Activated CD8-positive, alpha-beta memory T cell treated with anti-CD3 and anti-CD28 coated beads for 36 hours (primary cell): ENCODE data around the gene PRTFDC1. TPM values are rescaled to one million over a fixed set of nuclear protein-coding genes. Genes with fewer than 3 reads are reported as not detected.
"Not testable (repeated sequence)": the region's sequence is repeated elsewhere in the genome, so short reads cannot be mapped to it uniquely, and the experiment has no call there.

Experiments used
- CTCF ChIA-PET: fragments of 350-600 bp; sonication (Branson Sonifier 250); formaldehyde crosslinking; loops from one replicate; lab custom pipeline; 2021; ENCODE audit warnings: antibody characterized with exemption; lab: Charles Lee
- POLR2A ChIA-PET: fragments of 350-600 bp; sonication (Branson Sonifier 250); formaldehyde crosslinking; loops from one replicate; lab custom pipeline; 2021; ENCODE audit warnings: antibody characterized with exemption; lab: Charles Lee
- total RNA-seq, 2 experiments: library from RNA; stranded (reverse); gene quantifications; one replicate each; pipeline ENCODE4 v1.2.3, GENCODE V29; 2021

Gene PRTFDC1
- total RNA-seq, 2 experiments from 2014 or later: 1.7 to 2.4 TPM

DNA sequence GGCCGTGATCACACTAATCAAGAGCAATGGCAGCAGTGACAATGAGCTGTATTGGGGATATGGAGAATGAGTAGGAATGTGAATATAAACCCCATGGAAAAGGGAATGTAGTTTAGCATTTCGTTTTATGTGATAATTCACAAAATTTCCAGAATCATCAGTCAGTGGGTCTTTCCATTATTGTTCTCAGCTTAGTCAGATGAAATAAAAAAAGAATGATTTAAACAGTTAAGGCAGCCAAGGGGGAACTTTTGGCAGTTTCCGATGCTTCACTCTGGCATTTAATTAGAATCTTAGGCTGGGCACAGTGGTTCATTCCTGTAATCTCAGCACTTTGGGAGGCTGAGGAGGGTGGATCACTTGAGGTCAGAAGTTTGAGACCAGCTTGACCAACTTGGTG is 86.6 kb downstream of the PRTFDC1 start:
- ChIA-PET CTCF (interaction anchor here (0.6 to 0.7 kb wide), 3 partner anchors 67 to 521 kb away, joined by 3 to 4 read pairs (median 3); no protein-coding TSS in a partner anchor), POLR2A (no interaction called here)

- POLR2A ChIA-PET: no interaction called here
- CTCF ChIA-PET: no interaction called here
Measured at GRCh38 chr10:24862589-24862988, 89.8 kb downstream of the PRTFDC1 start.

DNA sequence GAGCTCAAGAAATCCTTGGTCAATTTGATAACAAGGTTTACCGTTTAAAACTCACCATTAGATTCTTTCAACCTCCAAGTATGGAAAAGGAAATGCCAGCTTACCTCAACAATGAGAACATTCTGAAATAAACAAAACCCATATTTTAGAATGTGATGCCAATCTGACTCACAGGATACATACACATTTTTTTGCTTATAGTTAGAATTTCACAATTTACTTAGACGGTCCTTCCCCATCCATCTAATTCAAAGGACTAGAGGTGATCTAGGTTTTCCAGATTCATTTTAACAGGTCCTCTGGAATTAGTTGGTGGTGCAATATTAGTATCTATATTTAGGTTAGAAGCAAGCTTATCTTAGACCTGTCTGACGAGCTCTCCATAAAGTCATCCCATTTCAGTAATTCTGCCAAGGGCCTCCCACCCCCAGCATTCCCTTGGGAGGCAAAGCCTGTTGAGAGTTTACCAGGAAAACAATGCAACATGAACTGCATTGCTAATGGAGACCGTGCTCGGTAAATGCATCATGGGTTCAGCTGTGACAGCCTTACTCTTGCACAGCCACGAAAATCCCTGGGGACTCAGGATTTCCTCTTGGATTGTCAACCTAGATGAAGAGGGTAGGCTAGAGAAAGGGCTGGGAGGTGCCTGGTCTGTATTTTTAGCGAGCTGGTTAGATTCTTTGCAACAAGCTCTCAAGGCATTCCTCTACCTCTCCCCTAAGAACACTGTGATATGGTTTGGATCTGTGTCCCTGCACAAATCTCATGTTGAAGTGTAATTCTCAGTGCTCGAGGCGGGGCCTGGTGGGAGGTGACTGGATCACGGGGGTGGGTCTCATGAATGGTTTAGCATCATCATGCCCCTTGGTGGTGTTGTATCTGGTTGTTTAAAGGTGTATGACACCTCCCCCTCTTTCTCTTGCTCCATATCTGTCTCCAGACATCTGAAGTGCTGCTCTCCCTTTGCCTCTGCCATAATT is 93.8 kb downstream of the PRTFDC1 start:
- ChIA-PET CTCF (no interaction called here), POLR2A (no interaction called here)

DNA sequence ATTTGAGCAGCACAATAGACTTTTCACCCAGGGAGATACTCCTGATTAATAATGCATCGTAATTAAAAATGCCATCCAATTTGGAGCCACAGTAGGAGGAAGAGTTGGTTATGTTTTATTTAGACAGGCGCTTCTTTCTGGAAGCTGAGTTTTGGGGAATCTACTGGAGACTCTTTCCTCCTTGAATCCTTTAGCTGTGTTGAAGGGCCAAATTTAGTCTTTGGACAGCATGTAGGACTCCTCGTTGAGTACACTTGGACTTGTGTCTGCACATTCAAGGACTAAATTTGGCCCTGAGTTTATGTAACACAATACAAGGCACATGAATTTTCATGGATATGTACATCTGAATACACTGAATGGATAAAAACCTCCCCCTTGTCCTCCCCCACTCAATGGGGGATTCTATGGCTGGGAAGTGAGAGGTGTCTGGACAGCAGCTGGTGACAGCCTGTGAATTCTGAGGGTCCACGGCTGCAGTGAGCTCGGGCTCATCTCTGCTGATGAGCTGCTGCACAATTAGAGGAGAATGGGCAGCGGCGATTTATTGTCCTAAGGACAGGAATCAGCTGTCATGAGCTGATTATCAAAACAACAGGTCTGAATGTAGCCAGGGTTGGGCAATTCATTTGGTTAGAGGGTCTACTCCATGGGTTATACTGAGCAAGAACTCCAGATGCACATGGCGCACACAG is 95.2 kb downstream of the PRTFDC1 start:
- CTCF ChIA-PET: no interaction called here

DNA sequence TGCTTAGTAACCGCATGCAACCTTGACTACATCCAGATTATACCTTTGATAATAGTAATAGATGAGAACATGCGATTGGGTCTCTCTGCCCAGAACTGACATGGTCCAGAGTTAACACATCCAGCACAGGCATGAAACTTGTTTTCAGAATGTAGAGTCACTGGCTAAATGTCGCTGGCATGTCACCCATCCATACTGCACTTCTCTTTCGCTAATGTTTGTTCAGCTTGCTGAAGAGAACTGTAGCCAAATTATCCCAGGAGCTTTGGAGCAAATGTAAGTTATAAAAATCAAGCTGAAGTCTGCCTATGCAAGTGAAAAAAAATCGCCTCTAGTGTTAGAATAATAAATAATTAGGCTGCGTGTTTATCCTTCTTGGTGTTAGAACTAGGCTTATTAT is 98.2 kb downstream of the PRTFDC1 start:
- ChIA-PET POLR2A (no interaction called here), CTCF (no interaction called here)

More for the DNA sequence above, 95.2 kb downstream of the PRTFDC1 start:
- POLR2A ChIA-PET: no interaction called here

DNA sequence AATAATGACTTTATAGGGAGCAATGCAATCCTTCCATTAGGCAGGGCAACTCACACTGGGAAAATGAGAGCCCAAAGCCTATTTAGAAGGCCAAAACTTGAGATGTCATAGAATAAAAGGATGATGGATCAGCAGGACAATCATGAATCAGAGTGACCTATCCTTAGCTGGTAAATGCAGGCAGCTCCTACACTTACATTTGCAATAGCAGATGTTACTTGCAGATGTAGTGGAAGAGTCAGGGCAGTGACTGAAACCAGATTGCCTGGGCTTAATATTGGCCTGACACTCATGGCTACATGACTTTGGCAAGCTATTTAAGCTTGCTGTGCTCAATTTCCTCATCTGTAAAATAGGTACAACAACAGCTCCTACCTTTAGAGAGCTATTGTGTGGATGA is 98.7 kb downstream of the PRTFDC1 start:
- CTCF ChIA-PET: no interaction called here
- POLR2A ChIA-PET: no interaction called here

DNA sequence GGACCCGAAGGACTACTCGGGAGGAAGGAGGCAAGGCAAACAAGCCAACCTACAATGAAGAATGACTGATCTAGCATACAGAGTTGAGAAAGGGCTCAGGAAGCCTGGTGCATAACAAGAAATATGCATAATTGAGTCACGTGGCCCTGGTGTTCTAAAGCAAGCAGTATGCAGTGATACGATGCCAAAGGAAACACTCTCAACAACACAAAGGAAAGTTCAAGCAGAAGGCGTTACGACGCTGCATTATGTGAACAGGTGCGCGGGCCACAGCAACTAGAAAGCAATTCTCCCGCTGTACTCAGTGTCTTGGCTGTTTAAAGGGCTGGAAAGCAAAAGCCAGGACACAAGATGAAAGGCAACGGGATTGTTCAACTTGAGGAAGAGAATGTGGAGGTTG is 100.8 kb downstream of the PRTFDC1 start:
- CTCF ChIA-PET: interaction anchor here (0.7 kb wide), 1 partner anchor 112 kb away, joined by 3 read pairs; no protein-coding TSS in a partner anchor
- POLR2A ChIA-PET: no interaction called here

- POLR2A ChIA-PET: no interaction called here
- CTCF ChIA-PET: interaction anchor here (0.5 kb wide), 1 partner anchor 20 kb away, joined by 3 read pairs; no protein-coding TSS in a partner anchor
Measured at GRCh38 chr10:24850727-24851296, 101.6 kb downstream of the PRTFDC1 start.

DNA sequence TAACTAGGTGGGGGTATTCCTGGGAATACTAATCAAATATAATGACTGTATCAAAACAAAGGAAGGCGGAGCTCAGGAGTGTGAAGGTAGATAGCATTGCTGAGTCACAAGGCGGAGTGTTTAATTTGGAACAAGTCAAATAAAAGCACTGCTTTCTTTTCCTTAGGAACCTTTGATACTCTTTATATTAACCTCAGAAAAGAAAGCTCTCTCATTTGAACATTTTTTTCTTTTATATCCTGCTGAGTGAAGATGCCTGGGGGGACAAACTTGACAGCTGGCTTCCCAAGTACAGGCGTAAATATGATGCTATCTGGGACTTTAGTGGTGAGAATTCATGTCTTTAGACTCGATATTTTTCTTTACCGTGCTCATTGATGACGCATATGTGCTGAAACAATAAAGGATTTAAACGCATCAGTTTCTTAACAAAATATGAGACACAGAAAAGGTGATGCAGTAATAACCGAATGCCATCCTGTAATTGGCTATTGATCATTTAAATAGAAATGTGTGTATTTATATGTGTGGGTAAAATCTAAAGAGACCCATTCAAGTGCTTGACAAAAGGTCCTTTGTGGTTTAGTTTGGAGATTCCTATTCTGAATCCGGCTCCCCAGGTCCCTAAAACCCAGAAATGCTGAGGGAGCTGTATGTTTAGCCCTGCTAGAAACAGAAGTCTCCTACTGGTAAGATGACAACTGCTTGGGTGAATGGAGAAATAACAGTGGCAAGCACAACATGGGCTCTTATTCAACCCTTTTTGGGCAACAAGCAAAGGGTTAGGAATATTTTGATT is 102.7 kb downstream of the PRTFDC1 start:
- POLR2A ChIA-PET: no interaction called here

DNA sequence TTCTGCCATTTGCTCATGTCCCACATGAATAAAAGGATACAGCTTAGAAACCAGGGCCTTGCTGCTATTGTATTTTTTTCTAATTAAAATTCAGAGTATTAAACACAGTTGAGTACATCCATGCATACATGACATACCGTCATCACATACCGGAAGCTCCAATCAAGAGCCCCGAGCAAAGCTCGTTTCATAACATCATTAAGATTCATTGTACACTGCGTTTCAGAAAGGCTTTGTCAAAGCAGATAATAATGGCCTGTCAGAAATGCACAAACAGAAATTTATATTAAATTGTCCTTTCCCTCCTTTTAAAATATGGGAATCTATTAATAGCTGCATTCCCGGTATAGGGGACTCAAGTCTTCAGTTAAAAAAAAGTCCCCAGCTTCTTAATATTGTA is 103.4 kb downstream of the PRTFDC1 start:
- CTCF ChIA-PET: no interaction called here
- POLR2A ChIA-PET: no interaction called here

More for the DNA sequence above, 102.7 kb downstream of the PRTFDC1 start:
- CTCF ChIA-PET: no interaction called here

- CTCF ChIA-PET: no interaction called here
Measured at GRCh38 chr10:24848195-24848594, 104.2 kb downstream of the PRTFDC1 start.

DNA sequence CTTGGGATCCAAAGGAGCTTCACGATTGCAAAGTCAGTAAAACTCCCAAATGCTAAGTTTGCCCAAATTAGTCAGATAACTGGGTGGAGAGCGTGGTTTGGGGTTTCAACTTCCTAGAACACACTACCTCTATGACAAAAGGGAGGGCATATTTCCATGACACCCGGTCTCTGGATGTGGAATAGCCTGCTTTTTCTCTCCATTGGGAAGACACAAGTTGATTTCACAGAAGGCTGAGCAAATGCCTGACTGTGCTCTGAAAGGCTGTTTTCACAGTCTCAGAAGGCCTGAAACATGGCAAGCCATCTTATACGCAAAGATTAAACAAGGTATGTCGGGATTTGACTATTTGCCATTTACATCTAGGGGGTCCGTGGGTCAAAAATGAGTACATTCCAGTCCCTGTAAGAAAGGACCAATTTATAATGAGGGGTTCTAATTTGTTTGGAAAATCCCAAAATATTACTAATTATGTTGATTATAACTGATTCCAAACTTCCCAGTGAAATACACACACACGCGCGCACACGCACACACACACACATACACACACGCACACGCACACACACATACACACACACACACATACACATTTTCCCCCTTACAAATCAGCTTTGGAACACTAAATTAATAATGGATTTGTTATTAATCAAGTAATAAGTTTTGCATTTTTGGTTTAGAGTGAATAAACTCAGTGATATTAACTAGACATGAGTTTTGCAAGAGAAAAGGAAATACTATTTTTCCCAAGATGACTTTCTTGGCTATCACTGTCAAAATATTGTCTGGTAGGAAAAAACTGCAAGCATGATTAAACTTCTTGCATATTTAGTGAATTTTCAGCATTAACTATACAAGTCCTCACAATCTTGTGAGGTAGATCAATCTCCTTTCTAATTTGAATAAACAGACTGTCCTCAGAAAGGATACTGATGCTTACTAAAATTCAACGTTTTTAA is 105.0 kb downstream of the PRTFDC1 start:
- CTCF ChIA-PET: interaction anchor here (1.4 kb wide), 1 partner anchor 17 kb away, joined by 4 read pairs; no protein-coding TSS in a partner anchor
- POLR2A ChIA-PET: no interaction called here

More at GRCh38 chr10:24848195-24848594, 104.2 kb downstream of the PRTFDC1 start:
- POLR2A ChIA-PET: no interaction called here

GRCh38 chr10:24844742-24845141 is 107.7 kb downstream of the PRTFDC1 start:
- ChIA-PET POLR2A (no interaction called here), CTCF (no interaction called here)

- POLR2A ChIA-PET: no interaction called here
- CTCF ChIA-PET: no interaction called here
Measured at GRCh38 chr10:24843256-24843655, 109.2 kb downstream of the PRTFDC1 start.

- ChIA-PET CTCF (no interaction called here), POLR2A (no interaction called here)
Measured at GRCh38 chr10:24842856-24843255, 109.5 kb downstream of the PRTFDC1 start.

- CTCF ChIA-PET: no interaction called here
Measured at GRCh38 chr10:24841530-24841929, 110.9 kb downstream of the PRTFDC1 start.

DNA sequence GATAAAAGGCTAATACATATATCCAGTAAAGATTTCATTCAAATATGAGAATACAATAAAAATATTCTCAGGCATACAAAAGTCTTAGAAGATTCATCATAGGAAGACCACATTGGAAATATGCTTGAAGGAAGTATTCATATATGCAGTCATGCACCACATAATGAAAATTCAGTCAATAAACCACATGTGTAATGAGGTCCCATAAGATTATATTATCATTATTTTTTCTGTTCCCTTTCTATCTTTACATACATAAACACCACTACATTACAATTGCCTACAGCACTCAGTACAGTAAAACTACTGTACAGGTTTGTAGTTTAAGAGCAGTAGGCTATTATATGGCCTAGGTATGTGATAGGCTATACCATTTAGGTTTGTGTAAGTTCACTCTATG is 111.6 kb downstream of the PRTFDC1 start:
- ChIA-PET CTCF (no interaction called here), POLR2A (no interaction called here)

More at GRCh38 chr10:24841530-24841929, 110.9 kb downstream of the PRTFDC1 start:
- POLR2A ChIA-PET: no interaction called here

- CTCF ChIA-PET, POLR2A ChIA-PET: not testable (repeated sequence)
Measured at GRCh38 chr10:24837781-24838180, 114.6 kb downstream of the PRTFDC1 start.
